Measurements from ENCODE around the gene MTNR1A.

MTNR1A gene

DNA sequence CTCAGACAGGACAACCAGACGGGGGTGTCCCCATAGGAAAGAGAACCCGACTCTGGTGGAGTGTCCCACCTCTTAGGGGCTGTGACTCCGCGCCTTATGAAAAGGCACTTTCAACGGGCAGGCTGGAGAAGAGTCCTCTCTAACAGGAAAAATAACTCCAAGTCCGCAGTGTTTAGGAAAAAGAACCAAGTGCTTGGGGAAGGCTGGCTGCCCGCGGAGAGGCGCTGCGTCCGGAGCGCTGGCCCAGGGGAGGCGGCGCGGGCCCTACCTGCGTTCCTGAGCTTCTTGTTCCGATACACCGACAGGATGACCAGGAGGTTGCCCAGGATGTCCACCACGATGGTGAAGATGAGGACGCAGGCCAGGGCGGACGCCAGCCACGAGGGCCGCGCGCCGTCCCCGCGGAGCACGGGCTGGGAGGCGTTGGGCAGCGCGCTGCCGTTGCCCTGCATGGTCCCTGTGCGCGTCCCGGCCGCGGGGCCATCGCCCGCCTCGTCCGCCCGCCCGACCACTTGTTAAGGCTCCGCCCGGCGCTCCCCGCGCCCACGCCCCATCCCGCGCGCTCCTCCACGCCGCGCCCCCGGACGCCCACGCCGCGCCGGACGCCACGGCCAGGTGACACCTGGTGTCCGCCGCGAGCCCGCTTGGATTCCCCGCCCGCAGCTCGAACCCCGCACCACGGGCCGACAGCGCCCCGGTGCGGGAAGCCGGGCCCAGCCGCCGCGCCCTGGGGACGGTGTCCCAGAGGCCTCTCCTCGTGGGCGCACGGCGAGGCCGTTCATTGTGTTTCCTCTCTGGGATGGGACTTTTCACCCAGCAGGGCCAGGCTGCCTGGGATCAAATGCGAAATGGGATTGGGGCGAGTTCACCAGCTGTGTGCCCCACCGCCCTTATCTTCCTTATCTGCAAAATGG is at the start of gene MTNR1A:
Gene MTNR1A (minus strand): TSS at position 654 of the 914 bp plus-strand sequence. CDS start 202 bp downstream, at position 452.
- no peak for DNase-seq

DNA sequence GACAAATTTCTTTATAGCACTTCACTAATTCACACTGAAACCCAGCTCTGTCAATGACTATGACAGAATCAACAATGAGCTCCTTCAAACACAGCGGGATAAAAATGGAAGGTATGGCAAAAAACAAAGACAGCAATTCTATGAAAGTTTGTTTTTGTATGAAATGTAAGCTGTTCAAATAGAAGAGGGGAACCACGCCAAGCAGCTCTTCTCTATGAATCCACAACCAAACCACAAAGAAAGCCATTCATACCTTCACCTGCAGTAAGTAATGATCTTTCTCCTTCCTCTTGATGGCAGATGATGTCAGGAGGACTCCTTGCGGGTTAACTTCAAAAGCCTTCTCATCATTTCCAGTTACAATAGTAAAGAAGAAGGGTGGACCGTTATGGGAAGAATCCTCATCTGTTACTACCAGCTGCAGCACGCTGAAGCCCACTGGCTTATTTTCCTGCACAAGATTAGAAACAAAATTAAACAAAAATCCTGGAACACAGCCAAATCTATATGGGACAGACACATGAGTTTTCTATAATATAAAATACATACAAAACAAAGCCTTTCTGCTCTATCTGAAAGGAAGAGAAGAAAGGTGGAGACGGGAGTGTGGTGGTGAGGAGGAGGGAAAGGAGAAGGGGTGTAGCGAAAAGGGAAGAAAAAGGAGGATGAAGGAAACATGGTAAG is 48.9 kb upstream of the MTNR1A start:
- no peak for DNase-seq

DNA sequence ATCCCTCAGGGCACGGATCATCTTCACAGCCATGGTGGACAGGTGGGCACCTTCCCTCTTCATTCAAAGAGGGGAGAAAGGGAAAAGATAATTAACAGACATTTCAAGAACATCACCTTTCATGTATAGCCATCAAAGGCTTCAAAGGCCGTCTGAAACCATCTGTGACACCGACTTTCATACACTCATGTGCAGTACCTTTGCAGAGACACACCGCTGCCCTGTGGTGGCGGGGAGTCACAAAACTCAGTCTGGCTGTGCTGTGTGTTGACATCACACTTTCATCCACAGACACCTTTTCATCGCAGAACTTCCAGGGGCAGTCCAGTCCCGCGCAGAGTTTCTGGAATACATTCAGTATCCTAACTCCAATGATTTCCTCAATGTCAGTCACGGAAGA is 47.6 kb upstream of the MTNR1A start:
- no peak for DNase-seq

DNA sequence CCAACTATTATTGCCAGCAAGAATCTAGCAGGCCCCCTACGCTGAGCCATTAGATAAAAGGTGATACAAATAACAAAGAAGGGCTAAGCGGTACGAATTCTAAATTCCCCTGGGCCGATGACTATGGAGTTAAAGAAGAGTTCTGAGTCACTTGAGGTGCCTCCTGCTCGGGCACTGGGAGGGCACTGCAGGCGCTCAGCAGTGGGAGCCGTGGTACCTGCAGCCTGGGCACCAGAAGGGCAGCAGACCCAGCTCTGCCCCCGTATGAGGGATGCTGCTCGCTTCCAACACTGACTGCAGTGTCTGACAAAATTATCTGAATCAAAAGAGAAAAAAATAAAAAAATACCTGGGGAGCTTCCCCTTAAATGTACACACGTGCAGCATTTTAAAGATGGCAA is 44.1 kb upstream of the MTNR1A start:
- DNase-seq: no peak

DNA sequence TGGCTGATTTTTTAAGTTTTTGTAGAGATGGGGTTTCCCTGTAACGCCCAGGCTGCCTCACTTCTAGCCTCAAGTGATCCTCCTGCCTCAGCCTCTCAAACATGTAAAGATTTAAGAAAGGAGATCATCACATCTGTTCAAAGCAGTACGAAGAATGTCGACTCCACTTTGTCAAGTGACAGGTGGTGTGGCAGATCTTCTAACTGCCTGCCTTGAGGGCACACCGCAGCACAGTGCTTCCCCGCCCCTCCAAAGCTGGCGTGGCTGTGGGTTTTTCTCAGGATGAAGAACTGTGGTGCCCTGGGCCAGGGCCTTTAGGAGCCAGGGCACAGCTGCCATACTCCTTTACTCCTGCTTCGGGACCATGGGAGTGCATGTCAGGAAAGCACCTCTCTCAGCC is 43.3 kb upstream of the MTNR1A start:
- no peak for DNase-seq

DNA sequence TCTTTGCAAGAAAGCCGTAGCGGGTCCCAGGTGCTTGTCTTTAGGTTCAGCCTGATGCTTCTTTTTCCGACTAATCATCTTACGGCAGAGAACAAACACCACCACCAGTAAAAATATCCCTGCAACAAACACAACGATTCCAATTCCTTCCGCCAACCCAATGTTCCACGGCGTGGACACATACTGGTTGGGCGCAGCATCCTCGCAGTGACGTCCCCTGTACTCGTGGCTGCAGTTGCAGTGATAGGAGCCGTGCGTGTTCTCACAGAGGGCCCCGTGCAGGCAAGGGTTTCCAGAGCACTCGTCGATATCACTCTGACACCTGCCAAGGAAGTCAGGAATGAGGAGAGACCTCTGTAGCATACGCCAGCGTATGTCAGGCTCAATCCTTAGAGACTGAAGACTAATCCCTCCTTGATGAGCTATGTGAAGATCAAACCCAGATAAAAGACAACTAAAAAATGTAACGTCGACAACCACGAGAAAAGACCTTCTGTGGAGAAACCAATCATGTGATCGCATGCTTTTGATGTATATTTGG is 41.6 kb upstream of the MTNR1A start:
- DNase-seq: no peak

DNA sequence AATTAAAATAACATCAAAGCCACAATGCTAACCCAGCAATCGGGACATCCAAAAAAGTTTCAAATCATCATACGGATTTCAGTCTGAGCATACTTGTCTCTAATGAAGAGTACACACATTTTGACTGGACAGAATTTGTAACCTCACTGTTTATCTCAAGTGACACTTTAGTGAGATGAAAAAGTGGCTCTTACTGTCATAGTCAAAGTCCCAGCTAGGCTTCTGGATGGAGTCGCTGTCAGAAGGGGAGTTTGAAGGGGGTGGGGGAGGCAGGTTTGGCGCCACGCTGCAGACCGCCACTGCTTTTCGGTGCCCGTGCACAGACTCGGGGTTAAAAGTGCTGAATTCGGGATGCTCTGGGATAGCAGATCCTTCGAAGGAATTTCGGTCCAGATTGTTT is 41.0 kb upstream of the MTNR1A start:
- no peak for DNase-seq

DNA sequence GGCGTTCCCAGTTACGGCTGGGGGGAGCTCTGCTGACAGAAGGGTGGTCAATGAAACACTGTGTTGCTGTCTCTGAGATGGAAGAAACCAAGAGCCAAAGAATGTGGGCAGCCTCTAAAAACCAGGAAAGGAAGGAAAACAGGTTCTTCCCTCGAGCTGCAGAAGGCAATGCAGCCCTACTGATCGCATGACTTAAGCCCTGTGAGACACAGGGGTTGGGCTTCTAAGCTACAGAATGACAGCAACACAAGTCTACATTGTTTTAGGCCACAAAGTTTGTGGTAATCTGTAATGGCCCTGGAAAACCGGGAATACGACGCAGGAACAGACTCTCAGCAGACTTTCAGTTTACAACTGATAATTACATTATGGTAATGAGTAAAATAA is 38.2 kb upstream of the MTNR1A start:
- DNase-seq: no peak

DNA sequence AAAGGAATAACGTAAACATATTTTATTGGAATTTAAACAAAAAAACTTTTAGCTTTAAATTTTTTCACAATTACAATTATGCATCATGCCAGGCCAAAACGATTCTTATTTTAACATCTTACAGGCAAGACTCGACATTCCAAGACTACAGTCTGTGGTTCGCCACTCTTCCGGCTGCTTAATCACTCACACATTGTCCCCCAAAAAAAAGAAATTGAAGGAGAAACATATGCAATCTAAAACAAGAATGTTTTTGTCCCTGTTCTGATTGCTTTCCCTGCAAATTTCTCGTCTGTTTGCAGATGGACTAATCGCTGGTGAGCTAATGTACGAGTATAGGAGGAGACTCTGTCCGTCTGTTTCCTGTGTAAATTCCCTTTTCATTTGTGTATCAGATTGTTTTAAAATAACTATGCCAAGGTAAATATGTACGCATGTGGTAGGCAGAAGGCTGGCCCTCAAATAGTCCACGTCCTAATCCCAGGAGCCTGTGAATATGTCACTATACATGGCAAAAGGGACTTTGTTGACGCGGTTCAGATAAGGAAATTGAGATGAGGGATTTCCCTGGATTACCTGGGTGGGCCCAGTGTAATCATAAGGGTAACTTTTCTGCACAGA is 37.7 kb upstream of the MTNR1A start:
- DNase-seq: peak; percentile 82

DNA sequence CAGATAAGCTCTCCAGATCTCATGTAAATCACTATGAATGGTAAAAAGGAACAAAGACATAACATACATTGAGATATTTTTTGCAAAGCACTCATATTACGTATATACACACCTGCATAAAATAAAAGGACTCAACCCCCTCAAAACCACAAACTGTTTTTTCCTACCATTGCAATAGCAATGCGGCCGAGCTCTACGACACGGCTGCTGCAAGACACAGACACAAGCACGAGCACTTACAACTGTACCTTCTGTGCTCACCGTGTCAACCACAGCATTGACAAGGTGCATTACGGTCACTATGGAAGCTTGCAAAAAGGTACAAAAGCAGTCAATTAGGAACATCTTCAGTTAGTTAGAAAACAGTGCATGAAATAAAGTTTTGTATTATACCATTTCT is 37.1 kb upstream of the MTNR1A start:
- DNase-seq: no peak

DNA sequence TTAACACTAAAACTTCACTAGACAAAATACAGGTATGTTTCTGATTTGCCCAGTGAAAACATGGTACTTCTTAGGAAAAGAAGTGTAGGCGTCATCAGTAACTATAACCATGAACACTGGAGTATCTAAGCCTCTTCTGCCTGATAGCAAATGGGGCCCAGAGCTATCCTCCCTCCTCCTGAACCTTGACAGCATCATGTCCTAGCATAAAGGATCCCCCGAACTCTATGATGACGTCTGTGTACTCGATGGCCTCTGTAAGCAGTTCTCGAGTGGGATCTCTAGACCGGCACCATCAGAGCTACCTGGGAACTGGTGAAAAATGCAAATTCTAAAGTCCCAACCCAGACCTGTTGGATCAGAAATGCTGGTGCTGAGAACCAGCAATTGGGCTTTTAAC is 36.3 kb upstream of the MTNR1A start:
- no peak for DNase-seq

DNA sequence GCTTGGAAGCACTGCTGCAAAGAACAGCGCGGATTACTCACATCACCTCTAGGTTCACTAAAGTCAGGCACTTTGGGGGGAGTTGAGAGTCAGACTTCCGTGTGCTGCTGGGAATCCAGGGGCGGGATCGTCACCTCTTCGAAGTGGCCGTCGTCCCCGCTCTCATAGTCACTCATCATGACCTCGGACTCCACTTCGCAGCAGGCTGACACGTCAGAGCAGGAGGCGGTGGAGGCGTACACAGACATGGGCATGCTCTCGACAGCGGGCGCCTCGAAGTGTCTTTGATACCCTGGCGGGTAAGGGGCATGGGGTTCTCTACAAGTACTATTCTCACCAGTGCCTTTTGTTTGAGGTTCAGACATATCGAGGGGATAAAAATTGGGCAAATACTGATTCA is 33.1 kb upstream of the MTNR1A start:
- no peak for DNase-seq

DNA sequence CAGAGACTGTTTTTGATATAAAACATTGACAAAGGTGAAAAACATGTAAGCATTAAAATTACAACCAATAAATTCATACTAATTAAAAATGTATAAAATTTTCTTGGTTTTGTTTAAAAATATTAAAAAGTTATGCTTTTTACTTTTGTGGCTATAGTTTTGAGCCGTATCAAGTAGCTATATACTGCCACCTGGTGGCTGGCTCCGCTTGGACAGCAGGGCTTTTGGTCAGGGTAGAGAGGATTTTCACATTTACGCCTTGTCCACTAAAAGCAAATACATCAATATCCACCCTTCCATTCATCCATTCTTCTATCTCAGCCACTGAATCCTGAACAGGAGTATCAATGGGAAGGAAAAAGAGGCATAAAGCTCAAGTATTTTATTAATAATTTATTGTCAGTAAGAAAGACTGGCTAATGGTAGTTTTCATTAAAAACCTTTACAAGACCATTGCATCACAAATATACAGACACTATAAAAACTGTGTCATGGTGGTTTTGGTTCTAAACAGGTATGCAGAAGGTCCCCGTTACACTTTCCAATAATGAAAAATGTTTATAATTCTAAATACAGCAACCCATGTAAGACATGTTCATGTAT is 32.1 kb upstream of the MTNR1A start:
- peak; percentile 48 for DNase-seq

DNA sequence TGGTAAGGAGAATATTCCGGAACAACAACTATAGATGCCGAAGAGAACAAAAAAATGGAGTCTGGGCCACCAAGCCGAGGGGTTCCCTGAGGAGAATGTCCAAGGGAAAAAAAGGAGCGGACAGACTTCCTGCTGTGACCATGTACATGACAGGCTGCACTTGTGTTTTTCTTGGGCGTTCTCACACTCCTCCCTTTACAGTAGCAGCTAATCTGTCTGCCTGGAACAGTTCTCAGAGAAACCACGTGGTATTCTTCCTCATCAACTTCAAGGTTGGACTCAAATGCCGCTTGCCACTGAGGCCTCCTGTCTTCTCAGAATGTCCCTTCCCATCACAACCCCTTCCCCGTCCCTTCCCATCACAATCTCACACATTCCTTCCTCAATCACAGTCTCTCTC is 30.8 kb upstream of the MTNR1A start:
- no peak for DNase-seq

DNA sequence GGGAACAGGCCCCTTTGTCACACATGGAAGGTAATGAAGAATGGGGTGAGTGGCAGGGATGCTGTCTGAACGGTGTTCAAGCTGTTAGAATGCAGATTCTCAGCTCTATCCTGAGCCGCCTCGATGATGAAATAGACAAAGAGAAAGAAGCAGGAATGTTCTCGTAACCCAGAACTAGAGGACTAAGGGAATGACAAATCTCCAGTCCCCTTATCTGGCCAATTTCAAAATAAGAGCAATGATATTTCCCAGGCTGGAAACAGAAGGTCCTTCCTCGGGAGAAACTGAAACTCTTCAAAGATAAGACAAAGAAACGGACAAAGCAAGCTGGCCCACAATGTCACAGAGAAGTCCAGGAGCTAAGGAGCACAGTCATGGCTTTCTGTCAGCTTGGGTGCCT is 29.5 kb upstream of the MTNR1A start:
- DNase-seq: no peak

DNA sequence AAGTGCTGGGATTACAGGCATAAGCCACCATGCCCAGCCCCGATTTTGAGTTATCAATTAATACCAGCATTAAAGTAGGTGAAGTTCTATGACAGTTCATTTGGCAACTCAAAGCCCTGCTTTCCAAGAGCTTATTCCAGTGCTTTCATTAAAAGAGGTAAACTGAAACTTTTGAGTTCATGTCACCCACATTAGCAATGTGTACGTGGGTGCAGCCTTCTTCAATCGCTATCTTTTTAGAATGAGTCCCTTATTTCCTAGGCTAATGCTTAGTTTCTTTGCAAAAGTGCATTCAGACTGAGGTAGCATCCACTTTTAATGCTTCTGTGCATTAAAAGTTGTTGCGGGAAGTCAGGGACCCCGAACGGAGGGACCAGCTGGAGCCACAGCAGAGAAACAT is 26.1 kb upstream of the MTNR1A start:
- no peak for DNase-seq

DNA sequence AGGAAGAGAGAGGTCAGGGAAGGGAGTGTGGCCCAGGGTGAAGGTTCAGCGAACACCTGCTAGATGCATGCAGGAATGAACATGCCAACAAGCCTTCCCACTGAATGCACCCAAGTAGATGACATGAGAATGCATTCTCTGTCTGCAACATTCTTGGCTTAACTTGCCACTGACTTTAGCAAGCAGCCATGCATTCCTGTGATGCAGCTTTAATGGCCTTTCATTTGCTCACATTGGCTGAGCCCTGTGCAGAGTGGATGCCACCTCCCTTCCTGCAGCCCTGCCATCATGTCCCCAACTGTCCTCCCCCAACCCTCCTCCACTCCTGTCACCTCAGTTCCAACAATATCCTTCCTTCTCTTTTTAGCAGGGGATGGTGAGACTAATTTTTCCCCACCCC is 25.3 kb upstream of the MTNR1A start:
- no peak for DNase-seq

DNA sequence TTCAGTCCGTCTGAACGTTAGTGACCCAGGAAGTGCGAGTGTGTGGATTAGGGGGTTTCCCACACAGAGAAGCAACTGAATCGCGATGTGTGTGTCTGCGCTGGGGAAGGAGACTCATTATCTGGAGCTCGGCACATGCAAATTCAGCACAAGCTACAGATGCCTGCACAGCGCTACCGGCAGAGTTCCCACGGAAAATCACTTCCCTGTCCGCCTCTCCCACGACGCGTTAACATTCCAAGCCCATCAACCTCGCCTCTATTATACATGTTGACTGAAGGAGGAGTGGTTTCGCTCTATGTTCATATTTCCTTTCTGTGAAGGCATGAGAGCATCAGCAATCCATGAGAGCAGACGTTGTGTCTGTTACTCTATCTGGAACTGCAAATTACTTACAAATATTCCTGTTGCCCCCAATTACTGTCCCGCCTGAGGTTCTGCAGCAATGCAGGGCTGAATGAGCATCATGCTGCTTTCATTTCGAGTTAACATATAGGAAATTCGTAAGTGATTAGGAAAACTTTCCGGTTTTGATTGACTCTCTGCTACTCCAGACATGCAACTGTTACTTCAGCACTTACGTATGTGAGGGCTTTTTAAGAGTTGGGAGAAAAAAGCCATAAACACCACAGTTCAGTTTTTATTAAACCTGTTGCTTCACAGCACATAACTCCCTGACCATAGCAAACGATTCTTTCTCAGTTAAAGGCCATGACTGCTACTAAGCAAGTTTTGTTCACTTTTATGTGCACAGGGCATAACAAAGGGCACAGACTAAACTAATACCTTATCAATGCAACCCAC is 15.0 kb upstream of the MTNR1A start:
- peak; percentile 42 for DNase-seq

DNA sequence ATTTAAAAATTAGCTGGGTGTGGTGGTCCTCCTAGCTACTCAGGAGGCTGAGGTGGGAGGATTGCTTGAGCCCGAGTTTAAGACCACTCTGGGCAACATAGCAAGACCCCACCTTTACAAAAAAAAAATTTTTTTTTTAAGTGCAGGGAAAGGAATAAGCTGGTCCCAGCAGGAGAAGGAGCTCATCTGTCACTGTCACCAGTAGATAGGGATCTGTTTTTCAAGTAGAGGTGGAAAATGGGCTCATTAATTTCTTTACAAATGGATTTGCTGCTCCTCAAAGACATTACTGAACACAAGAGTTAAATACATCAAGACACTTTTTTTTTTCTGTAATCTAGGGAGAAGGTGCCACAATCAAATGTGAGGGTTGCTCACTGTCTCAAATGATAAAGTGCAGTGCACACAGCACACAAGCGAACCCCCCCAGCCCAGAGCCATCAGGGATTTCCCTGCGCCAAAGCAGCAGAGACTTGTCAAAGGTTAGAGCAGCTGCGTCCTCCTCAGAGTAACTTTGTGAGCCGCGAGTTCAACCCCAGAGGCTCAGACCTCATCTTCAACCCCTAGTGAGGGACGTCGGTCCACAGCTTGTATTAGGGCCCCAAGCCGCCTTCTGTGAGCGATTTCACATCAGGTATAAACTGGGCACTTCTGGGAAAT is 14.3 kb upstream of the MTNR1A start:
- no peak for DNase-seq

DNA sequence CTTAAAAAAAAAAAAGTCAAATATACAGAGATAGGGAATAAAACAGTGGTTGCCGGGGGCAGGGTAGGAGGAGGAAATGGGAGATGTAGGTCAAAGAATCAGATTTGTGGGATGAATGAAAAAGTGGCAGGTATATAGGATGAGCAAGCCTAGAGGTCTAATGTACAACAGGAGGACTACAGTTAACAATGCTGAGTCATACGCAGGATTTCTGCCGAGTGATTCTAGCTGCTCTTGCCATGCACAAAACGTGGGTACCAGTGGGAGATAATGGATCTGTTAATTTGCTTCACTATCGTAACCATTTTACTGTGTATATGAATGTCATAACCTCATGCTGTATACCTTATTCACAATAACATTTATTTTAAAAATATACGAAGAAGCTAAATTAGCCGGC is 10.7 kb upstream of the MTNR1A start:
- no peak for DNase-seq

DNA sequence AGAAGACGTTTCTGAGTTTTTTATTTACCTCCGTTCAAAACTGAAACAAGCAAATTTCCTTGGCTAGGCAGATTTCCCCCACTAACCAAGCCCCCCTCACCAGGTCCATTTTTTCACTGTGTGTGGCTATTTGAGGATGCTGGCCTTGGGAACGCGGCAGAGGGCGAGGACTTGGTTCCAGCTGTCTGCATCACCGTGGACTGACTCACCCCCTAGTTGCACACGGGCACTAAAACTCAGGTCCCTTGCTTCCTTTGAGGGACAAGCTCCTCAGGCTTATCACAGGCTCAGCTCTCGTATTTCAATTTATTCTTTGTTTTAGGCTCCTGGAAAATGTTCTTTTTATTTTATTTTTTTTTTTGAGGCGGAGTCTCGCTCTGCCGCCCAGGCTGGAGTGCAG is 8.4 kb upstream of the MTNR1A start:
- DNase-seq: no peak

DNA sequence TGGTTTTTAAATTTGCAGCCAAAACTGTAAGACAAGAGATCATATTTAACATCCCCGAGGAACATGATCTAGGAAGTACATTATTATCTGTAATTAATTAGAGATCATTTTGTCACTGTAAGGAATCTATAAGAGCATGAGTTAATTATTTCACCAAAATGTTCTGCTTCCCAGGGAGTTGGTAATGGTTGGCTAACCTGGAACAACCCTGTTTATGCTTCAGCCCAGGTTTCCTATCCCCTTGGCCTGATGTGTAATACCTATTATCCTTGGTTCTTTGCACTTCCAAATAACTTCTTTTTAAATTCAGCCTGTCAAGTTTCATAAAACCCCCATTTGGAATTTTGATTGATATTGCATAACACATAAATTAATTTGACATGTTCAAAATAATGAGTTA is 6.4 kb upstream of the MTNR1A start:
- no peak for DNase-seq

Measured in fibroblast of skin of right quadriceps (primary cell).